HEK293 (cell line): ENCODE results near the gene TACR2.

Experiments
- CTCF ChIA-PET: fragments of 350-600 bp; formaldehyde crosslinking; extraction: SDS; loops from one replicate; lab custom pipeline; 2021; ENCODE audit warnings: antibody characterized with exemption; lab: Yijun Ruan, JAX
- POLR2A ChIA-PET: fragments of 300-600 bp; formaldehyde crosslinking; extraction: SDS; loops from one replicate; lab custom pipeline; 2020; ENCODE audit warnings: antibody characterized with exemption, inconsistent platforms; lab: Yijun Ruan, JAX
- H3K27ac ChIP-seq: fragments of 200-500 bp; sonication (Bioruptor generic); 2 replicates; pipeline ENCODE4 v1.5.1; 2014; ENCODE audit warnings: low read depth, low read length, control low read depth, inconsistent platforms; ENCODE audit errors: extremely low read depth
- H3K36me3 ChIP-seq, 2 experiments: fragments of 200-500 bp in 1 of 2; sonication (Bioruptor generic) in 1 of 2; 1 replicate in 1 of 2; 2 replicates in 1 of 2; pipeline ENCODE4 v1.5.1; 2014 to 2017; ENCODE audit warnings: inconsistent platforms in 2 of 2, low read length in 2 of 2; ENCODE audit not compliant: control insufficient read depth in 2 of 2, insufficient read depth in 1 of 2
- H3K4me1 ChIP-seq: fragments of 200-500 bp; sonication (Bioruptor generic); 2 replicates; pipeline ENCODE4 v1.5.1; 2014; ENCODE audit warnings: mild to moderate bottlenecking, low read length, inconsistent platforms; ENCODE audit not compliant: control insufficient read depth, insufficient read depth
- H3K4me3 ChIP-seq: 2 replicates; pipeline ENCODE4 v1.5.1; 2011; ENCODE audit warnings: low read depth, mild to moderate bottlenecking, control low read depth, low read length, moderate library complexity
- H3K9me3 ChIP-seq: fragments of 200-500 bp; sonication (Bioruptor generic); 2 replicates; pipeline ENCODE4 v1.5.1; 2014; ENCODE audit warnings: low read depth, low read length, inconsistent platforms; ENCODE audit not compliant: control insufficient read depth, insufficient read depth
- BCL11B ChIP-seq: fragments of 450-650 bp; formaldehyde crosslinking; IDR thresholded peaks from 2 replicates; pipeline ENCODE4 v1.5.1; 2016; ENCODE audit warnings: low read depth, missing biosample characterization, missing genetic modification characterization
- HOXC10 ChIP-seq: sonication (generic); formaldehyde crosslinking; IDR thresholded peaks from 2 replicates; pipeline ENCODE4 v1.8.1; 2023; ENCODE audit warnings: mild to moderate bottlenecking, missing genetic modification reagents
- KLF1 ChIP-seq: fragments of 450-650 bp; formaldehyde crosslinking; IDR thresholded peaks from 2 replicates; pipeline ENCODE4 v1.5.1; 2016; ENCODE audit warnings: missing biosample characterization, missing genetic modification characterization
- KLF7 ChIP-seq: fragments of 450-650 bp; formaldehyde crosslinking; IDR thresholded peaks from 2 replicates; pipeline ENCODE4 v1.5.1; 2016; ENCODE audit warnings: missing biosample characterization, missing genetic modification characterization, borderline replicate concordance
- SP3 ChIP-seq: fragments of 450-650 bp; formaldehyde crosslinking; IDR thresholded peaks from 2 replicates; pipeline ENCODE4 v1.5.1; 2016; ENCODE audit warnings: missing biosample characterization, missing genetic modification characterization
- ZBTB48 ChIP-seq: fragments of 450-650 bp; formaldehyde crosslinking; IDR thresholded peaks from 2 replicates; pipeline ENCODE4 v1.5.1; 2016; ENCODE audit warnings: missing biosample characterization, missing genetic modification characterization
- ZNF155 ChIP-seq: fragments of 450-650 bp; formaldehyde crosslinking; IDR thresholded peaks from 2 replicates; pipeline ENCODE4 v1.5.1; 2016; ENCODE audit warnings: missing biosample characterization, missing genetic modification characterization
- ZNF175 ChIP-seq: fragments of 450-650 bp; formaldehyde crosslinking; IDR thresholded peaks from 2 replicates; pipeline ENCODE4 v1.5.1; 2016; ENCODE audit warnings: missing biosample characterization, missing genetic modification characterization
- ZNF184 ChIP-seq: fragments of 450-650 bp; IDR thresholded peaks from 2 replicates; pipeline ENCODE4 v1.5.1; 2018; ENCODE audit warnings: missing biosample characterization, mild to moderate bottlenecking, missing genetic modification characterization
- ZNF19 ChIP-seq: fragments of 450-650 bp; formaldehyde crosslinking; IDR thresholded peaks from 2 replicates; pipeline ENCODE4; 2016; ENCODE audit warnings: missing biosample characterization, missing genetic modification characterization, low read depth
- ZNF2 ChIP-seq: fragments of 450-650 bp; formaldehyde crosslinking; IDR thresholded peaks from 2 replicates; pipeline ENCODE4 v1.5.1; 2016; ENCODE audit warnings: missing biosample characterization, missing genetic modification characterization
- ZNF23 ChIP-seq: fragments of 450-650 bp; formaldehyde crosslinking; IDR thresholded peaks from 2 replicates; pipeline ENCODE4 v1.5.1; 2016; ENCODE audit warnings: missing biosample characterization, missing genetic modification characterization, borderline replicate concordance
- ZNF366 ChIP-seq: fragments of 450-650 bp; formaldehyde crosslinking; conservative IDR thresholded peaks from 2 replicates; pipeline ENCODE4 v1.5.1; 2016; ENCODE audit warnings: missing biosample characterization, missing genetic modification characterization
- ZNF404 ChIP-seq: fragments of 450-650 bp; formaldehyde crosslinking; IDR thresholded peaks from 2 replicates; pipeline ENCODE4 v1.5.1; 2017; ENCODE audit warnings: missing biosample characterization, missing genetic modification characterization
- ZNF521 ChIP-seq: fragments of 450-650 bp; formaldehyde crosslinking; IDR thresholded peaks from 2 replicates; pipeline ENCODE4 v1.5.1; 2017; ENCODE audit warnings: missing biosample characterization, mild to moderate bottlenecking, missing genetic modification characterization
- ZNF555 ChIP-seq: fragments of 450-650 bp; formaldehyde crosslinking; conservative IDR thresholded peaks from 2 replicates; pipeline ENCODE4 v1.5.1; 2017; ENCODE audit warnings: missing biosample characterization, mild to moderate bottlenecking, missing genetic modification characterization, inconsistent platforms
- ZNF626 ChIP-seq: fragments of 450-650 bp; sonication (Bioruptor Pico); formaldehyde crosslinking; IDR thresholded peaks from 2 replicates; pipeline ENCODE4 v1.5.1; 2018; ENCODE audit warnings: missing biosample characterization, missing genetic modification characterization, inconsistent platforms
- ZNF670 ChIP-seq: fragments of 450-650 bp; formaldehyde crosslinking; IDR thresholded peaks from 2 replicates; pipeline ENCODE4 v1.5.1; 2016; ENCODE audit warnings: missing biosample characterization, missing genetic modification characterization, low read depth
- ZSCAN16 ChIP-seq: fragments of 450-650 bp; formaldehyde crosslinking; IDR thresholded peaks from 2 replicates; pipeline ENCODE4 v1.5.1; 2016; ENCODE audit warnings: missing biosample characterization, missing genetic modification characterization
- ZSCAN23 ChIP-seq: fragments of 450-650 bp; formaldehyde crosslinking; IDR thresholded peaks from 2 replicates; pipeline ENCODE4 v1.5.1; 2016; ENCODE audit warnings: missing biosample characterization, missing genetic modification characterization
- TF ChIP-seq, protein P1 (sequence below): fragments of 450-650 bp; formaldehyde crosslinking; IDR thresholded peaks from 2 replicates; pipeline ENCODE4 v1.5.1; 2017; ENCODE audit warnings: missing biosample characterization, missing genetic modification characterization
- TF ChIP-seq, protein P2 (sequence below): fragments of 450-650 bp; formaldehyde crosslinking; IDR thresholded peaks from 2 replicates; pipeline ENCODE4 v1.5.1; 2016; ENCODE audit warnings: missing biosample characterization, missing genetic modification characterization
- TF ChIP-seq, protein P3 (sequence below): fragments of 450-650 bp; IDR thresholded peaks from 2 replicates; pipeline ENCODE4 v1.5.1; 2018; ENCODE audit warnings: missing biosample characterization, mild to moderate bottlenecking, missing genetic modification characterization
- TF ChIP-seq, protein P4 (sequence below): fragments of 450-650 bp; formaldehyde crosslinking; IDR thresholded peaks from 2 replicates; pipeline ENCODE4 v1.5.1; 2016; ENCODE audit warnings: missing biosample characterization, missing genetic modification characterization
- TF ChIP-seq, protein P5 (sequence below): fragments of 450-650 bp; formaldehyde crosslinking; IDR thresholded peaks from 2 replicates; pipeline ENCODE4 v1.5.1; 2016; ENCODE audit warnings: missing biosample characterization, missing genetic modification characterization

Gene TACR2

DNA sequence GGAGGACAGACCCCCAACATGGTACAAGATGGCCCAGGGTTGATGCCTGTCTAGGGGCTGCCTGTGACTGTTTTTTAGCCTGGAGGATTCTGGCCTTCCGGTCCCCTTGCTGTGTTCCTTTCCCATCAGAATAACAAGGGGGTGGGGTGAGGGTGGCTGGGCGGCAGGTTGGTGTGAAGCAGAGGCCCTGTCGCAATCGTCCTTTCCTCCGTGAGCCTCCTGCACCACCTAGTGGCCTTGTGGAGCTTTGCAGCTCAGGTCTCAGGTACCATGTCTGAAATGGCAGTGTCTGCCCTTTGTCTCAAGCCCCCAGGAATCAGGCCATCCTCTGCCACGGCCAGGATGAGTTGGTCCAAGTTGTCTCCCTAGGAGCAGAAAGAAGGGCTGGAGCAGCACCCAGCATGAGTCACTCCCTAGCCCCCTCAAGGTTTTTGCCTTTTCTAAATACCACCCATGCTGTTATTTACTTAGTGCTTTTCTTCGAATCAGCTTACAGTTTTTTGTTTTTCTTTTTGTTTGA is 24.2 kb downstream of the TACR2 start (continued):
- TF ChIP-seq, protein P1, sequence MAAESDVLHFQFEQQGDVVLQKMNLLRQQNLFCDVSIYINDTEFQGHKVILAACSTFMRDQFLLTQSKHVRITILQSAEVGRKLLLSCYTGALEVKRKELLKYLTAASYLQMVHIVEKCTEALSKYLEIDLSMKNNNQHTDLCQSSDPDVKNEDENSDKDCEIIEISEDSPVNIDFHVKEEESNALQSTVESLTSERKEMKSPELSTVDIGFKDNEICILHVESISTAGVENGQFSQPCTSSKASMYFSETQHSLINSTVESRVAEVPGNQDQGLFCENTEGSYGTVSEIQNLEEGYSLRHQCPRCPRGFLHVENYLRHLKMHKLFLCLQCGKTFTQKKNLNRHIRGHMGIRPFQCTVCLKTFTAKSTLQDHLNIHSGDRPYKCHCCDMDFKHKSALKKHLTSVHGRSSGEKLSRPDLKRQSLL (tag by site-specific recombination), result no peak
- TF ChIP-seq, protein P2, sequence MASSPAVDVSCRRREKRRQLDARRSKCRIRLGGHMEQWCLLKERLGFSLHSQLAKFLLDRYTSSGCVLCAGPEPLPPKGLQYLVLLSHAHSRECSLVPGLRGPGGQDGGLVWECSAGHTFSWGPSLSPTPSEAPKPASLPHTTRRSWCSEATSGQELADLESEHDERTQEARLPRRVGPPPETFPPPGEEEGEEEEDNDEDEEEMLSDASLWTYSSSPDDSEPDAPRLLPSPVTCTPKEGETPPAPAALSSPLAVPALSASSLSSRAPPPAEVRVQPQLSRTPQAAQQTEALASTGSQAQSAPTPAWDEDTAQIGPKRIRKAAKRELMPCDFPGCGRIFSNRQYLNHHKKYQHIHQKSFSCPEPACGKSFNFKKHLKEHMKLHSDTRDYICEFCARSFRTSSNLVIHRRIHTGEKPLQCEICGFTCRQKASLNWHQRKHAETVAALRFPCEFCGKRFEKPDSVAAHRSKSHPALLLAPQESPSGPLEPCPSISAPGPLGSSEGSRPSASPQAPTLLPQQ (tag by site-specific recombination), result 0 out of 2 replicates have a peak, but pooled peaks have one; percentile 48
- TF ChIP-seq, protein P3, sequence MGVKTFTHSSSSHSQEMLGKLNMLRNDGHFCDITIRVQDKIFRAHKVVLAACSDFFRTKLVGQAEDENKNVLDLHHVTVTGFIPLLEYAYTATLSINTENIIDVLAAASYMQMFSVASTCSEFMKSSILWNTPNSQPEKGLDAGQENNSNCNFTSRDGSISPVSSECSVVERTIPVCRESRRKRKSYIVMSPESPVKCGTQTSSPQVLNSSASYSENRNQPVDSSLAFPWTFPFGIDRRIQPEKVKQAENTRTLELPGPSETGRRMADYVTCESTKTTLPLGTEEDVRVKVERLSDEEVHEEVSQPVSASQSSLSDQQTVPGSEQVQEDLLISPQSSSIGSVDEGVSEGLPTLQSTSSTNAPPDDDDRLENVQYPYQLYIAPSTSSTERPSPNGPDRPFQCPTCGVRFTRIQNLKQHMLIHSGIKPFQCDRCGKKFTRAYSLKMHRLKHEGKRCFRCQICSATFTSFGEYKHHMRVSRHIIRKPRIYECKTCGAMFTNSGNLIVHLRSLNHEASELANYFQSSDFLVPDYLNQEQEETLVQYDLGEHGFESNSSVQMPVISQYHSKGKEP (tag by site-specific recombination), result no peak
- TF ChIP-seq ZNF155 (tag by site-specific recombination) (no peak), ZNF2 (tag by site-specific recombination) (peak; percentile 79; the same call in 1 of the 2 replicates), ZNF19 (tag by site-specific recombination) (no peak), ZNF555 (tag by site-specific recombination) (no peak), ZNF404 (tag by site-specific recombination) (no peak), BCL11B (no peak), ZSCAN23 (no peak), KLF7 (tag by site-specific recombination) (0 out of 2 replicates have a peak, but pooled peaks have one; percentile 48), HOXC10 (no peak)
- TF ChIP-seq, protein P4, sequence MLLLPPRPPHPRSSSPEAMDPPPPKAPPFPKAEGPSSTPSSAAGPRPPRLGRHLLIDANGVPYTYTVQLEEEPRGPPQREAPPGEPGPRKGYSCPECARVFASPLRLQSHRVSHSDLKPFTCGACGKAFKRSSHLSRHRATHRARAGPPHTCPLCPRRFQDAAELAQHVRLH (tag by site-specific recombination), result no peak

DNA sequence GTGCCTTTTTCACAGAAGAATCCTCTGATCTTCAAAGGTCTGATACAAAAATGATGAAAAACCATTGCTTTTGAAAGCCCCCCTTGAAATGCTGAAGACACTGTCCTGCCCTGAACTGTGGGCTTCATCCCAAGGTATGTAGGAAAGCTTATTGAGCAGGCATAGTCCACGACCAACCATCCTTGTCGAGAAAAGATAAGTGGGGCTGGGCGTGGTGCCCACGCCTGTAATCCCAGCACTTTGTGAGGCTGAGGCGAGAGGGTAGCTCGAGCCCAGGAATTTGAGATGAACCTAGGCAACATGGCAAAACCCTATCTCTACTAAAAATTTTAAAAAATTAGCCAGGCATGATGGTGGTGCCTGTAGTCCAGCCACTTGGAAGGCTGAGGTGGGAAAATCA is 25.6 kb downstream of the TACR2 start:
- CTCF ChIA-PET, result interaction anchor here (0.6 to 7.8 kb wide), 5 partner anchors 12 to 186 kb away, joined by 3 to 147 read pairs (median 5); no protein-coding TSS in a partner anchor
- no peaks in the 10 kb centered on the region for H3K9me3 ChIP-seq
- POLR2A ChIA-PET, result no interaction called here
- no peaks in the 10 kb centered on the region for H3K4me1 ChIP-seq
- TF ChIP-seq ZNF175 (tag by site-specific recombination) (no peak), ZNF23 (tag by site-specific recombination) (no peak), SP3 (no peak), ZBTB48 (tag by site-specific recombination) (no peak), KLF1 (tag by site-specific recombination) (no peak), ZNF184 (tag by site-specific recombination) (no peak), ZNF366 (tag by site-specific recombination) (no peak), ZSCAN16 (tag by site-specific recombination) (no peak), ZNF521 (tag by site-specific recombination) (no peak), ZNF626 (tag by site-specific recombination) (no peak), ZNF670 (tag by site-specific recombination) (no peak)
- TF ChIP-seq, protein P5, sequence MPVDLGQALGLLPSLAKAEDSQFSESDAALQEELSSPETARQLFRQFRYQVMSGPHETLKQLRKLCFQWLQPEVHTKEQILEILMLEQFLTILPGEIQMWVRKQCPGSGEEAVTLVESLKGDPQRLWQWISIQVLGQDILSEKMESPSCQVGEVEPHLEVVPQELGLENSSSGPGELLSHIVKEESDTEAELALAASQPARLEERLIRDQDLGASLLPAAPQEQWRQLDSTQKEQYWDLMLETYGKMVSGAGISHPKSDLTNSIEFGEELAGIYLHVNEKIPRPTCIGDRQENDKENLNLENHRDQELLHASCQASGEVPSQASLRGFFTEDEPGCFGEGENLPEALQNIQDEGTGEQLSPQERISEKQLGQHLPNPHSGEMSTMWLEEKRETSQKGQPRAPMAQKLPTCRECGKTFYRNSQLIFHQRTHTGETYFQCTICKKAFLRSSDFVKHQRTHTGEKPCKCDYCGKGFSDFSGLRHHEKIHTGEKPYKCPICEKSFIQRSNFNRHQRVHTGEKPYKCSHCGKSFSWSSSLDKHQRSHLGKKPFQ (tag by site-specific recombination), result no peak
- TF ChIP-seq, protein P4 (tag by site-specific recombination), result no peak
- no peak overlapping the region for H3K27ac ChIP-seq
- H3K36me3 ChIP-seq, result peaks cover 14 to 69% of the 10 kb centered on the region in 2 experiments
- H3K4me3 ChIP-seq, result no peak overlapping the region
